Upper lobe of left lung (tissue), 4 donors: ENCODE results near the gene NTN1.

Experiments used
- CTCF ChIP-seq, 6 experiments: fragments of 450-650 bp in 4 of 6; fragments of 200-600 bp in 2 of 6; sonication (generic) in 2 of 6; IDR thresholded peaks; one replicate each; pipeline ENCODE4 v1.5.1; 2016 to 2019; ENCODE audit warnings: antibody characterized with exemption in 6 of 6
- EP300 ChIP-seq, 4 donors: sonication (generic); formaldehyde crosslinking; IDR thresholded peaks; one replicate each; pipeline ENCODE4 v1.5.1; 2017; ENCODE audit warnings: antibody characterized with exemption in 4 of 4, control low read depth in 2 of 4
- POLR2A ChIP-seq, 4 donors: fragments of 450-650 bp; IDR thresholded peaks; one replicate each; pipeline ENCODE4 v1.5.1; 2016 to 2017; ENCODE audit warnings: antibody characterized with exemption in 4 of 4, mild to moderate bottlenecking in 2 of 4
- POLR2AphosphoS5 ChIP-seq, 2 donors: sonication (generic); formaldehyde crosslinking; IDR thresholded peaks; one replicate each; pipeline ENCODE4 v1.5.1; 2017; ENCODE audit warnings: antibody characterized with exemption in 2 of 2

DNA sequence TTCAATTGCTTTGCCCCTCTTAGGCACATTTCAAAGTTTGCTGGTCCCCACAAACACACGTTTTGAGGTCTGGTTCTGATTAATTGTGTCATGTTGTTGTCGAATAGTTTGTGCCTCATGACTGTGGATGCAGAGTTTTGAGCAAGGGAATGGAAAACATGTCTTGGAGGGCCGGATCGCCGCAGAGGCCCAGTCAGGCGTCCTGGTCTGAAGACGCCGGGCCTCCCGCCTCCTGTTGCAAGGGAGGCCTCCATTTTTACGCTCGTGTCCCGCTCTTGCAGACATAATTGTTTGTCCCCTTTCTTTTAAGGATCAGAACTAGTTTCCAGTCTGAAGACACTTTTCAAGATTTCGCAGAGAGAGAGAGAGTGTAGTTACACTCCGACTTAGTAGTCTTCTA lies 3.2 kb downstream of the NTN1 start:
- TF ChIP-seq POLR2A (IDR thresholded peaks at IDR 0.05): no peak
- no peak for TF ChIP-seq EP300 (IDR thresholded peaks at IDR 0.05)
- no peak for TF ChIP-seq CTCF (IDR thresholded peaks at IDR 0.05)
- TF ChIP-seq POLR2AphosphoS5 (IDR thresholded peaks at IDR 0.05): no peak
